CD4-positive, alpha-beta T cell treated with Interleukin-15 for 1 hour (primary cell): ENCODE measurements around the gene MARCO.
"Not testable (repeated sequence)": the region's sequence is repeated elsewhere in the genome, so short reads cannot be mapped to it uniquely, and the experiment has no call there.

Experiments
- DNase-seq: peaks from one replicate; pipeline ENCODE4 v3.0.0-alpha.2; 2020

MARCO gene

DNA sequence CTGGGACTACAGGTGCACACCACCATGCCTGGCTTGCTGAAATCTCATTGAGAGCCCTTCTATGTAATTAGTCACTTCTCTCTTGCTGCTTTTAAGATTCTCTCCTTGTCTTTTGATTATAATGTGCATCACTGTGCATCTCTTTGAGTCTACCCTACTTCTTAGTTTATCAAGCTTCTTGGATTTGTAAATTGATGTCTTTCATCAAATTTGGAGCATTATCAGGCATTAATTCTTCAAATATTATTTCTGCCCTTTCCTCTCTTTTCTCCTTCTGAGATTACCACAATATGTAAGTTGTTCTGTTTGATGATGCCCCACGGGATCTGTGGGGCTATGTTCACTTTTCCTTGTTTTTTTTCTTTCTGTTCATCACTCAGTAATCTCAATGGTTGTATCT, 9.0 kb upstream of the MARCO start:
- DNase-seq, result no peak

DNA sequence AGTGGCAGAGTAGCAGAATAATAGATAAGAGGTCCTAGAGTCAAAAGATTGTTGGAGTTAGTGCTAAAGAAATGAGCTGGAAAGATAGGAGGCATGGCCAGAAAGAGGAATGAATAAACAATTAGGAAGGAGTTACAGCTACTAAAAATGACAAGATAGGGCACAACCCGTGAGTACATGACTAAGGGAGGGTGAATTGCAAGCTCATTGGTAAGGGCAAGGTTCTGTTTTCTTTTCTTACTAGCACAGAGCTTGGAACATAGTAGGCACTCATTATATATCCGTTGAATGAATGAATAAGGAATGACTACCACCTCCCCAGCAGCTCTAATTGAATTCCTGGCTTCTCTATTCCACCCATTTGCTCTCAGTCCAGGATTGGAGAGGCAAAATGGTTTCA, 5.7 kb upstream of the MARCO start:
- DNase-seq, result no peak

DNA sequence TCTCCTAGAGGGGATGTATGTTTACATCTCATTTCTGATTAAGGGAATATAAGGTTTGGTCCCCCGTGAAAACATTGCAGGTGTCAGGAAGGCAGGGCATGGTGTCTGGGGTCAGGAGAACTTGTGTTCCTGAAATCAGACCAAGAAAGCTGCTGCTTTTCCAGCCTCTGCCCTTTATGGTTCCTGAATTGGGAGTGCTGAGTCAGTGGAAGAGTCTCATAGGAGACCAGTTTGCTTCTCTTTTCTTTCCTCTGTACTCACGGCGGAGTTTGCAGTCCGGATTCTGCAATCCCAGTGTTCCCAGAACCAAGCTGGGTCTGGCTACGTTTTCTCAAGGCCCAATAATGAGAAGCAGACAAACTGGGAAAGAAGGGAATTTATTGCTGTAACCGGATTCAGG, 5.1 kb upstream of the MARCO start:
- no peak for DNase-seq

DNA sequence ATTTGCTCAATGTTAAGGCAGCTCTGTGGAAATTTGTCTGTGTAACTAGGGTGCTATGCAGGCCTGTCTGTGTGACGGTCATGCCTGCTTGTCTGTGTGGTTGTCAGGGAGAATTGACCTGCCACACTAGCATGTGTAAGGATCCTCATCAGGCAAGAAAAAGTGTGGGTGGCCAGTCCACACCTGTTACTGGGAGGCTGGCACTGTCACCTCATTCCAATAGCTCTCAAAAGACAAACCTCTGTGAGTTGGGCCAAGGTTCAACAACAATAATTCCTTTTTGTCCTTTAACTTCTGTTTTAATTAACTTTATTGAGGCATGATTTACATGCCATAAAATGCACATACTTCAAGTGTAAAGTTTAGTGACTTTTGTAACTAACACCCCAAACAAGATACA, 4.2 kb upstream of the MARCO start:
- DNase-seq, result no peak

DNA sequence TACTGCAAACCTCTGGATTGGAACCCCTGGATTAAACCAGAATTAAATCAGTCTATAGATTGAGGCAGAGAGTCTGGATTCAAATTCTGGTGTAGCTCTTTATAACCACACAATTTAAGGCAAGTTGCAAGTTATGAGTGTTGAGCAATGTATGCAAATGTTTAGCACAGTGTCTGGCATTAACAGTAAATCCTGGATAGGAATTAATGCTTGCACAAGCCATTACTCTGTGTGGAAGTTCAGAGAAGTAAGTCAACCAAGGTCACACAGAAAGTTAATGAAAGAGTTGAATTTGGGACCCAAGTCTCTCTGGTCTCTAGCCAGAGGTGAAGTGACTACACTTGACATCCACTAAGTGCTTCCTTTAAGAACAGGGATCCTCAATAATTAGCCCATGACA, 2.0 kb upstream of the MARCO start:
- DNase-seq, result no peak

DNA sequence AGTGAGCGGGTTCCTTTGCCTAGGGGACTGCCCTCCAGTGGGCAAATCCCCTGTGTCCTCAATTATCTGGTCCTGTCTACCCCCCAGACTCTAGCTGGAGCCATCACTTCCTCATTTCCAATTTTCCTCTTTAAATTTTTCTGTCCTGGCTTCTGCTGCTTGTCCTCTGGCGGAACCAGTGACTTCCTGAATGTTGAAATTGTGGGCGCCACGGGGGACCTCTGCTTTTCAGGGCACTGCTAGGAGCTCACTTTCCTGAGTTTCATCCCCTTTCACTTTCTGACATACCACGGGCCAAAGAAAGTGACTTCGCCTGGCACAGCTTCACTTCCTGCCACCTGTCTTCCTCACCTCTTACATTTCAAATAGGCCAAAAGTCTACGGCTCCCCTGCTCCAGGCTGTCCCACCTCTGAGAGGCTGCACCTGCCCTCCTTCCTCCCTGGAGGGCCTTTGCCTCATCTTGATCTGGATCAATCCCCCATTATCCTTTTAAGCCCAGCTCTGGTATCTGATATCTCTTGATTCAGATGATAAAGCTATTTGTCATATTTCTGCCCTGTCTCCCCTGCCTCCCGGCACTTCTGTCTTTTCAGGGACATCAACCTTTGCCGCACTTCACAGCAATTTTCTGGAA, 1.4 kb upstream of the MARCO start:
- peak; percentile 37 for DNase-seq

DNA sequence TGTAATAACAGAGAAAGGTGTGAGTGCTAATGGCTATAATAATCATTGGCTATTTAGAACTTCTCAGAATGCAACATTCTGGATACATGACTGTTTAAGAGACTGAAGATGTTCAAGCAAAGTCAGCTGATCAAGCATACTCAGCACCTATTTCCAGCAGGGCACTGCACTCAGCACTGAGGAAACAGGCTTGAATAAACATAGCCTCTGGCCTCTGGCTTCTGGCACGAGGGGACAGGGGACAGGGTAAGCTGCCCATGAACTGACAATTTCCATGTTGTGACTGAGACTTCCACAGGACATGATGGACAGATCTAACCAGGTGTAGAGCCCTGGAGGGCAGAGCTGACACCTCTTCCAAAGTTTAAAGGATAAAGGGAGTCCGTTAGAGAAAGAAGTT, 1.3 kb downstream of the MARCO start:
- DNase-seq, result no peak

DNA sequence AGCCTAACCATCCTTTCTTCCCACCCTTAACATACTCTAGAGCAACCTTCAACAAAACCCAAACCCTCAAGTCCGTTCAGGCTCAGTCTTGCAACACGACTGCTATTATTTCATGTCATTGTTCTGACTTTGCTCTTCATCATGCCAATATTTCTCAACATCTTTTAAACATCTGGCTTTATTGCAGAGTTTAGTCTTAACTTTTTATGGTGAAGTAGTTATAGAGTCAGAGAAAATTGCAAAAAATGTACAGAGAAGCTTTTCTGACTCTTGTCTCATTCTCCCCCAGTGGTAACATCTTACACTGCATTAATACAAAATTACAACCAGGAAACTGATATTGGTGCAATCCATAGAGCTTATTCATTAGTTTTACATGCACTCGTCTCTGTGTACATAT, 3.9 kb downstream of the MARCO start:
- DNase-seq, result no peak

DNA sequence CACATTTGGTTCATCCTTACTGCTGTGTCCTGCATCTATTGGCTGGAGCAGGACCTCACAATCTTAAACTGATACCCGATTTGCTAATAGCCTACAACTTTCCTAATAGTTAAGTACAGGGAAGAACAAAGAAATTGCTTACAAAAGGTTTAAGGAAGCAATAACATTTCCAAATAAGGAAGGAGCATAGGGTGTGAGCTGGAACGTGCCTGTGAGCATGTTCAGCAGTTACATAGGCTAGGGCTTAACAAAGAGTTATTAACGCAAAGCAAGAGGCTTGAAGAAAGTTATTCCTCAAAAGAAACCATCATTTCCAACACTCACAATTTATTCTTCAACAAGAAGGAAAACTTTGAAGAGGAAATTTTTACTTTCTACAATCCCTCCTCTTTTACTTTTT, 6.3 kb downstream of the MARCO start:
- not testable (repeated sequence) for DNase-seq

DNA sequence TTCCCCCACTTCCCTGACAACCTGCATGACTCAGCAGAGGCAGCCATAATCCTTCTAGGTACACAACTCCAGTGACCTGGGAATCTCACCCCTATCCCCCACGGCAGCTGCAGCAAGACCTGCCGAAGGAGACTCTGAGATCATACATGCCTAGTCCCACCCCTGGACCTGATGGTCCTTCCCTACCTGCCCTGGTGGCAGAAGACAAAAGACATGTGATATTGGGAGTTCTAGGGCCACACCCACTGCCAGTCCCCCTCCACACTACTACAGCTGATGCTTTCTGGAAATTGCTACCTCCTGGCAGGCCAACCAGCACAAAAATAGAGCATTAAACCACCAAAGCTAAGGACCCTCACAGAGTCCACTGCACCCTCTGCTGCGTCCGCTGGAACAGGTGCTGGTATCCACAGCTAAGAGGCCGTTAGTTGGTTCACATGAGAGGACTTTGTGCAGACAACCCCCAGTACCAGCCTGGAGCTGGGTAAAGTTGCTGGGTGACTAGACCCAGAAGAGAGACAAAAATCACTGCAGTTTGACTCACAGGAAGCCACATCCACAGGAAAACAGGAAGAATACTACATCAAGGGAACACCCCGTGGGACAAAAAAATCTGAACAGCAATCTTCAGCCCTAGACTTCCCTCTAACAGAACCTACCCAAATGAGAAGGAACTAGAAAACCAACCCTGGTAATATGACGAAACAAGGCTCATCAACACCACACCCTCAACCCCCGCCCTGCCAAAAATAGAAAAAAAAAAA, 12.5 kb downstream of the MARCO start:
- DNase-seq, result no peak

DNA sequence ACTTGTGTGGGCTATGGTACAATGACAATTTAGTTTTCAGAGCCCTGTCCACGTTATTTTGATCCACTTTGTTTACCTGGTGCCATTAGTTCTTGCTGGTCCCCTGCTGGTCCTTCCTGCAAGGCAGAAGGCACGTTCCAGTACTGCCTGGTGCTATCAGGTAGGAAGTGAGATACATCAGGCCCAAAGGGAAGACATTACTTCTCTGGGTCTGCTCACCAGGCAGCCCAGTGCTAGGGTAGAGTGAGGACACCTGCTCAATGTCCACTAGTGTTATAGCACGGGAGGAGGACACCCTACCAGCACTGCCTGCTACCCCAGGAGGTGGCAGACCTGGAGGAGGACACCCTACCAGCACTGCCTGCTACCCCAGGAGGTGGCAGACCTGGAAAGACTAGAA, 23.7 kb downstream of the MARCO start:
- no peak for DNase-seq

DNA sequence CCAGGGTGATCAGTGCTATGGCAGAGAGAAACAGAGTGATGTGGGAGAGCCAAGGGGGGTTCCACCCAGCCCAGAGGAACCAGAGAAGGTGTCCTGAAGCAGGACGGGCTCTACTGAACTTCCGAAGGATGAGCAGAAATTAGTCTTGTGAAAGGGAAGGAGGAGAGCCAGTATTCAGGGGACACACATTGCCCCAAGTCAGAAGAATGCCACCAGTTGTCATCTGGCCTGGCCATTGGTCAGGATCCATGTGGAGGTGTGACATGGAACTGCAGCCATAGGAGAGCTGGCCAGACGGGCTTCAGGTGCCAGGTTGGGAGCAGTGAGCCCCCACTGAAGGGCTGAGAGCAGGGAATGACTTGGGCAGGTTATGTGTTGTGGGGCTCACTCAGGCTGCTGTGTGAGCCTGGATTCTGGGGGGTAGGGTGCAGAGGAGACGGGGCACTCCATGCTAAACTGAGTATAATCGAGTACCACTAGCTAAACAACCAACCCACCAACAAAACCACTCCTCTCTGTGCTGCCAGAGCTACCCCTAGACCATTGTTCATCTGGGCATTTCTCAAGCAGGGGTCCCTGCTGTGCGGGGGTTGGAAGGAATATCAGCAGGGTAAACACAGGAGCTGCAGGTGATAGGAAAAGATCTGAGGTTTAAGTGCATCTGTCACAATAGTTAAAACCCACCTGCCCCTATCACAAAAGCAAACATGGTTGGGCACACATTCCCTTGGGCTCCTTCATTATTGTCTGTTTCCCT, 25.3 kb downstream of the MARCO start:
- no peak for DNase-seq

DNA sequence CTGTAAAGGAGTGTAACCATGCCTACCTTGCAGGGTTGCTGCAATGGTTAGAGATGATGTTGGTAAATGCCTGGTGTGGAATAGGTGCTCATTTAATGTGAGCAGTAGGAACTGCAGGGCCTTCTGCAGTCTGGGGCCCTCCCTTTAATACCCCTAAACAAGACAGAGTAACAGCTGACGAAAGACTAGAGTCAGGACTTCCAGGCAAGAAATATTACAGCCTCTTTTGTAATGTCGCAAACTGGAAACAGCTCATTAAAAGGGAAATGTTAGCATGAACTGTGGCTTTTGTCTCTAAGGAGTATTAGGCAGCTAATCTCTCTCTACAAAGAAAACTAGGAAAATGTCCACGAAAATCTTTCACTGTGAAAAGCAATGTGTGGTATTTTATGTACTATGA, 26.0 kb downstream of the MARCO start:
- no peak for DNase-seq

DNA sequence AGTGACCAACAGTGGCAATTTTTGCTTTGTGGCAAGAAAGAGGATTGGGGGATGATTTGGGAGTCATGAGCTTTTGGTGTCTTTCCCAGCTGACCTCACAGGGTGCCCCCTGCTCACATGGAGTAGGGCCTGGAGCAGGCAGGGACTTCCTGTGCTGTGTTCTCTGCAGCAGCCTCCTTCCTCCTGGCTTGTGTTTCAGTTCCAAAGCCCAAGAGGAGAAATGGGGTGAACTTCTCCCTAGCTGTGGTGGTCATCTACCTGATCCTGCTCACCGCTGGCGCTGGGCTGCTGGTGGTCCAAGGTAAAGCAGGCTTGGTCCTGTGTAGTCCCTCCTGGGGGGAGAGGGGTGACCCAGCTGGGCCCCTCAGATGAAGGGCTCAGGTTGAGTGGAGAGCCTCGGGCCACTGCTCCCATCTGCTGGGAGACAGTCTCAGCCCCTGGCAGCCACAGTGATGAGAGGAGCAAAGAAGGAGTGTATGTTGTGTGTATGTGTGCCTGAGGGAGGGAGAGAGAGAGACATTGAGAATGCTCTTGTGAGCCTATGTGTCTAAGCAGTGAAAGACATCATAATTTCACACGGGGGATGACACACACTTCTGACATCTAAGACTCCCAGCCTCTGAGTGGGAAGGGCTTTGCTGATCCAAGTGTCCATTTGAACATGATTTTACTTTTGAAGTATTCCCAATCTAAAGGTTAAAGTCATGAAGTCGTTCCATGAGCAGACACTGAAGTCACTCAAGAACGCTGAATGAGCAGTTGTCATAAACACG, 27.2 kb downstream of the MARCO start:
- DNase-seq, result no peak

DNA sequence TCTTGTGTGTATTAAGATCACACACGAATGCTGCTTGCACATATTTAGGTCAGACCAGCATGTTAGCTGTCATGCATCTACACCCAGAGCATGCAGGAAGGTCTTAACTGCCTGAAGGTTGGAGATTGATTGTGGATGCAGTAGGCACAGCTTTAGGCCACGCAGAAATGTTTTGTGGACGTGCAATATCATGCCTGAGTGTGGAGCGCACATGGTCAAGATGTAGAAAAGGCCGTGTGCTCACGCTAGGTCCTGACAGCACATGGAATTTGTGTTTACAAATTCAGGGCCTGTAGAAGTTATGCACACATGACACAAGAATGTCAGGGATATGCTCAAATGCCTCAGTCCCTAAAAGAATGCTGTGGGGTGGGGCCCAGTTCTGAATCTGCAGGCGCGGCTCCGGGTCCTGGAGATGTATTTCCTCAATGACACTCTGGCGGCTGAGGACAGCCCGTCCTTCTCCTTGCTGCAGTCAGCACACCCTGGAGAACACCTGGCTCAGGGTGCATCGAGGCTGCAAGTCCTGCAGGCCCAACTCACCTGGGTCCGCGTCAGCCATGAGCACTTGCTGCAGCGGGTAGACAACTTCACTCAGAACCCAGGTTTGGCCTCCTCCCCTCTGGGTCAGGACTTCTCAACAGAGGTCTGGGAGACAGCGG, 27.9 kb downstream of the MARCO start:
- no peak for DNase-seq

DNA sequence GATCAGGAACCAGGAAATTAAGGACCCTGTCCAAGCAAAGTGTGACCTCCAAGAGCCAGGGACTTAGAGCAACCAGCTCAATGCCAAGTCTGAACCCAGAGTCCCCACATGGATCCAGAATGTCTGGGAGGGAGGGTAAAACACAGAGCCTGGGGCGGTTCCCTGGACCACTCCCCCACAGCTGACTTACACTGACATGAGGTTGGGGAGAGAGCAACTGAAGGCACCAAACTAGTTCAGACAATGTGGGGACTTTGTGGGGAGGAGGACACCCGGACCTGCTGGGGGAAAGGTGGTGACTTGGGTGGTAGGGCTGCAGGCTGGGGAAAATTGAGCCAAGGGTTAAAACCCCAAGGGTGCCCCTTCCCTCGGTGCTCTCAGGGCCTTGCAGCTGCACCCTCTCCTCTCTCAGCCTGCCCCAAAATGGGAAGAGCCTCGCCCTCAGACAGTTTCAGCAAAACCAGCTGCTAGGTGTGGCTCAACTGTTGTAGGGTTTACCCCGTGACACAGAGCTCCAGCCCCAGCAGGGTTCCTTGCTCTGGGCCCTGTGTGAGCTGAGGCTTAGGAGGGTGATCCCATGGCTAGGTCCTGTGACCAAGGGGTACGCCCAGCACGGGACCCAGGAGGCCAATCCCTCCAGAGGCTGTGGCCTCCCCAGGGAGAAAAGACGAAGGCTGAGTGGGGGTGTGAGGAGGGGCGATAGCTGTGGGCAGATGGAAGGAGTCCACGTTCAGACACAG, 28.6 kb downstream of the MARCO start:
- peak; percentile 58 for DNase-seq

DNA sequence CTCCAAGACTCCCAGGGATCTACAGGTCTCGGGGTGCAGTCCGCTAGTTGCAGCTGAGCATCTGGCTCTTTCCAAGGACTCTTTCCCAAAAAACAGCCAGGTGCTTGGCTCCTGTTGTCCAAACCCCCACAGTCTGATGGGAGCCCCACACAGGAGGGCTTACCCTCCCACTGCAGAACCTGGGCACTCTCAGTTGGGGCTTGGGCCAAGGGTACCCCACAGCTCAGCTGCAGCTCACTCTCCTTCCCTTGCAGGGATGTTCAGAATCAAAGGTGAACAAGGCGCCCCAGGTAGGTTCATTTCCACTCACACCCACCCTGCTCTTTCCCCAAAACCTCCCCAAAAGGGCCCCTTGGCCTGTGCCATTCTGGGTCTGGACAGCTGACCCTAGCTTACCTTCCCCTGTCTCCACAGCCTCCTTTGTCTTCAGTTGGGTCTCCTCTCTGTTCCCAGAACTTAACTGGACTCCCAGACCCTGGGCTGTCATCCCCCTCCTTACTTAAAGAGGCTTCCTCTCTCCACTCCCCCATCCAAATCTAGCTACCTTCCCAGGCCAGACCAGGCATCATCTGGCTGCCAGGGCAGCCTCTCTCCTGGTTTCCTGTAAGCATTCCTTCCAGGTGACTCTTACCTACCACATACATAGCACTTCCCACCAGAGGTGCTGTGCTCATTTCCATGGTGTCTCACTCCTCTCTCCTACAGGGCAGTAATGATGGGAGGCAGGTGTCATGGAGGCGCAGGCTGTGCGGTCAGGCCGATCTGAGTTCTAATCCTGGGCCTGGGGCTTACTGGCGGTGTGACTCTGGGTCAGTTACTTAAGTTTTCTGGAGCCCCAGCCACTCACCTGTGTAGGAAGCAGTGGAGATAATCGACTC, 29.5 kb downstream of the MARCO start:
- no peak for DNase-seq

DNA sequence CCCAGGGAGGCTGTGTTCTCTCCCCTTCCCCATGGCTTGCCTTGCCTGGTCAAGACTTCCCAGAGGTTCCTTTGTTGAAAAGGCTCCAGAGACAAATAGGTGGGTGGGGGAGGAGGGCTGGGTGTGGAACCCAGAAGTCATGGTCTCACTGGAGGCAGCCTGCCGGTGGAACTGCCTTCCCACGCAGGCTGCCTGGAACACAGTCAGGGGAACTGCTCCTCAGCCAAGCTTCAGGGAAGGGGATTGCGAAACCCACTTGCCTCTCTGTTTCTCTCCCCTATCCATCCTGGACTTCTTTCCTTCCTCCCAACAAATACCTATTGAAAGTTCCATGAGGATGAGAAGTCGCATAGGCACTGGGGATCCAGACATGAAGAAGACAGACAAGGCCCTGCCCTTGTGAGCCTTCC, 31.6 kb downstream of the MARCO start:
- no peak for DNase-seq

DNA sequence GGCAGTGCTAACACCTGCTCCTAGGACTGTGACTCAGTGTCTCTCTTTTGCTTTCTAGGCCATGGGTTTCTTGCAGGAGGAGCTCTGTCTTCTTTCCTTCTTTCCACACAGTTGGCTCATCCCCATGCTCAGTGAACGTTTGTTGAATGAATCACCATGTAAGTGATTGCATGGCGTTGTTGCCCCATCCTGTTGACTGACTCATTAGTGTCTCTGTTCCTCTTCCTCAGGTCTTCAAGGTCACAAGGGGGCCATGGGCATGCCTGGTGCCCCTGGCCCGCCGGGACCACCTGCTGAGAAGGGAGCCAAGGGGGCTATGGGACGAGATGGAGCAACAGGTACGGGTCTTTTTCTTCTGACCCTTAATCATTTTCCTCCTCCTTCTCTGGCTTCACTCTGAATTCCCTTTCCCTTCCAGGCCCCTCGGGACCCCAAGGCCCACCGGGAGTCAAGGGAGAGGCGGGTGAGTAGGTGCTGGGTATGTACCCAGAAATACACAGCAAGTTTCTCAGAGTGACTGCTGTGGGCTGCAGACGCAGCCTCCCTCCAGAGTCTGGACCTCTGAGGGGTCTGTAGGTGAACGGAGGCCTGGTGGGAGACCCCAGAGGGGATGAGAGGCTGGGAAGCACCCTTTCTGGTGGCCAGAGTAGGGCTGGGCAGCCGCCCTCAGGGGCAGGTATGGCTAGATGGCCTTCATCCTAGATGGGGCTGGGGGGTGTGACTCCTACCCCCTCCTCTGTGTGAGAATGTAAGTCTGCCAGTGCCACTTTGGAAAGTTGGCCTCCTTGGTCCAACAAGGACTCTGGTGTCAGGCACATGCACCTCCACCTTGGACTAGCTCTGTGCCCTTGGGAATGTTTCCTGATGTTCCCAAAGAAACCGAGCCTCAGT, 32.4 kb downstream of the MARCO start:
- DNase-seq, result peak; percentile 71

DNA sequence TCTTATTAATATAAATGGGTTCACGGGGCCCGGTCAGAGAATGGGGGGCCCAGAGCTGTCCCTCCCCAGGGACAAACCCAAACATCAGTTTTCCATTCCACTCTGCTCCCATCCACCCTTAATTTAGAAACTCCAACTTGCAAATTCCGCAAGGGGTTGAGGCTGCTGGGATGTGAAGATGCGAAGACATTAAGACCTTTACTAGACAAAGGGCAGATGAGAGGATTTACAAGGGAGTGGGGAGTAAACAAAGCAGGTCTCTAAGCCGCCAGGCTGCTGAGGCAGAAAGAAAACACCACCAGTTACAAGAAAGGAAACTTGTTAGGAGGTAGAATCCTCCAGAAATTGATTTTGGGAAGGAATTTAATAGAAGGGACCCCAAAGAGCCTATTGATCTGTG, 33.1 kb downstream of the MARCO start:
- no peak for DNase-seq
